ENCODE measurements around the gene LEKR1.
"Not testable (repeated sequence)": the region's sequence is repeated elsewhere in the genome, so short reads cannot be mapped to it uniquely, and the experiment has no call there.

LEKR1 gene

GRCh38 chr3:156963096-156963495 is 136.9 kb downstream of the LEKR1 start:
- H3K27me3 ChIP-seq (ENCODE audit: low read depth, low read length), result no peaks in the 10 kb centered on the region
- H3K36me3 ChIP-seq (ENCODE audit: control insufficient read depth in 1 of 2, insufficient read depth in 2 of 2, low read length in 2 of 2), result no peaks in the 10 kb centered on the region
- no peak overlapping the region for H3K27ac ChIP-seq (ENCODE audit: low read length)
- H3K4me3 ChIP-seq (ENCODE audit: low read depth in 1 of 2, low read length in 2 of 2), result no peak overlapping the region
- no peaks in the 10 kb centered on the region for H3K9me3 ChIP-seq (ENCODE audit: control insufficient read depth in 1 of 2, low read length in 2 of 2)
- no peaks in the 10 kb centered on the region for H3K4me1 ChIP-seq (ENCODE audit: control insufficient read depth in 1 of 2, insufficient read depth in 2 of 2, low read length in 2 of 2)

GRCh38 chr3:156964577-156964976 is 138.4 kb downstream of the LEKR1 start:
- H3K4me3 ChIP-seq (ENCODE audit: low read depth in 1 of 2, low read length in 2 of 2), result no peak overlapping the region
- H3K36me3 ChIP-seq (ENCODE audit: control insufficient read depth in 1 of 2, insufficient read depth in 2 of 2, low read length in 2 of 2), result no peaks in the 10 kb centered on the region
- no peaks in the 10 kb centered on the region for H3K27me3 ChIP-seq (ENCODE audit: low read depth, low read length)
- H3K4me1 ChIP-seq (ENCODE audit: control insufficient read depth in 1 of 2, insufficient read depth in 2 of 2, low read length in 2 of 2), result no peaks in the 10 kb centered on the region
- no peak overlapping the region for H3K27ac ChIP-seq (ENCODE audit: low read length)
- no peaks in the 10 kb centered on the region for H3K9me3 ChIP-seq (ENCODE audit: control insufficient read depth in 1 of 2, low read length in 2 of 2)

GRCh38 chr3:156966349-156966748 is 140.2 kb downstream of the LEKR1 start:
- H3K27ac ChIP-seq (ENCODE audit: low read length); H3K36me3 ChIP-seq (ENCODE audit: control insufficient read depth in 1 of 2, insufficient read depth in 2 of 2, low read length in 2 of 2); H3K27me3 ChIP-seq (ENCODE audit: low read depth, low read length); H3K9me3 ChIP-seq (ENCODE audit: control insufficient read depth in 1 of 2, low read length in 2 of 2); H3K4me3 ChIP-seq (ENCODE audit: low read depth in 1 of 2, low read length in 2 of 2); H3K4me1 ChIP-seq (ENCODE audit: control insufficient read depth in 1 of 2, insufficient read depth in 2 of 2, low read length in 2 of 2): not testable (repeated sequence)

- Histone ChIP-seq H3K4me3 (ENCODE audit: low read depth in 1 of 2, low read length in 2 of 2) (no peak overlapping the region), H3K4me1 (ENCODE audit: control insufficient read depth in 1 of 2, insufficient read depth in 2 of 2, low read length in 2 of 2) (no peaks in the 10 kb centered on the region), H3K27ac (ENCODE audit: low read length) (no peak overlapping the region), H3K27me3 (ENCODE audit: low read depth, low read length) (no peaks in the 10 kb centered on the region), H3K9me3 (ENCODE audit: control insufficient read depth in 1 of 2, low read length in 2 of 2) (no peaks in the 10 kb centered on the region), H3K36me3 (ENCODE audit: control insufficient read depth in 1 of 2, insufficient read depth in 2 of 2, low read length in 2 of 2) (no peaks in the 10 kb centered on the region)
Measured at GRCh38 chr3:156973954-156974353, 147.8 kb downstream of the LEKR1 start.

- Histone ChIP-seq H3K27me3 (ENCODE audit: low read depth, low read length) (no peaks in the 10 kb centered on the region), H3K36me3 (ENCODE audit: control insufficient read depth in 1 of 2, insufficient read depth in 2 of 2, low read length in 2 of 2) (no peaks in the 10 kb centered on the region), H3K9me3 (ENCODE audit: control insufficient read depth in 1 of 2, low read length in 2 of 2) (no peaks in the 10 kb centered on the region), H3K4me1 (ENCODE audit: control insufficient read depth in 1 of 2, insufficient read depth in 2 of 2, low read length in 2 of 2) (no peaks in the 10 kb centered on the region), H3K27ac (ENCODE audit: low read length) (no peak overlapping the region), H3K4me3 (ENCODE audit: low read depth in 1 of 2, low read length in 2 of 2) (no peak overlapping the region)
Measured at GRCh38 chr3:156974931-156975330, 148.8 kb downstream of the LEKR1 start.

- Histone ChIP-seq H3K4me1 (ENCODE audit: control insufficient read depth in 1 of 2, insufficient read depth in 2 of 2, low read length in 2 of 2) (no peaks in the 10 kb centered on the region), H3K36me3 (ENCODE audit: control insufficient read depth in 1 of 2, insufficient read depth in 2 of 2, low read length in 2 of 2) (no peaks in the 10 kb centered on the region), H3K9me3 (ENCODE audit: control insufficient read depth in 1 of 2, low read length in 2 of 2) (no peaks in the 10 kb centered on the region), H3K27me3 (ENCODE audit: low read depth, low read length) (no peaks in the 10 kb centered on the region), H3K4me3 (ENCODE audit: low read depth in 1 of 2, low read length in 2 of 2) (no peak overlapping the region), H3K27ac (ENCODE audit: low read length) (no peak overlapping the region)
Measured at GRCh38 chr3:156975721-156976120, 149.6 kb downstream of the LEKR1 start.

- Histone ChIP-seq H3K4me1 (ENCODE audit: control insufficient read depth in 1 of 2, insufficient read depth in 2 of 2, low read length in 2 of 2) (no peaks in the 10 kb centered on the region), H3K4me3 (ENCODE audit: low read depth in 1 of 2, low read length in 2 of 2) (no peak overlapping the region), H3K36me3 (ENCODE audit: control insufficient read depth in 1 of 2, insufficient read depth in 2 of 2, low read length in 2 of 2) (no peaks in the 10 kb centered on the region), H3K27ac (ENCODE audit: low read length) (no peak overlapping the region), H3K9me3 (ENCODE audit: control insufficient read depth in 1 of 2, low read length in 2 of 2) (no peaks in the 10 kb centered on the region), H3K27me3 (ENCODE audit: low read depth, low read length) (no peaks in the 10 kb centered on the region)
Measured at GRCh38 chr3:156976933-156977332, 150.8 kb downstream of the LEKR1 start.

- Histone ChIP-seq H3K4me1 (ENCODE audit: control insufficient read depth in 1 of 2, insufficient read depth in 2 of 2, low read length in 2 of 2) (no peaks in the 10 kb centered on the region), H3K27me3 (ENCODE audit: low read depth, low read length) (no peaks in the 10 kb centered on the region), H3K36me3 (ENCODE audit: control insufficient read depth in 1 of 2, insufficient read depth in 2 of 2, low read length in 2 of 2) (no peaks in the 10 kb centered on the region), H3K9me3 (ENCODE audit: control insufficient read depth in 1 of 2, low read length in 2 of 2) (no peaks in the 10 kb centered on the region), H3K4me3 (ENCODE audit: low read depth in 1 of 2, low read length in 2 of 2) (no peak overlapping the region), H3K27ac (ENCODE audit: low read length) (no peak overlapping the region)
Measured at GRCh38 chr3:156978481-156978961, 152.4 kb downstream of the LEKR1 start.

GRCh38 chr3:156981005-156981404 is 154.9 kb downstream of the LEKR1 start:
- Histone ChIP-seq H3K27me3 (ENCODE audit: low read depth, low read length) (no peaks in the 10 kb centered on the region), H3K27ac (ENCODE audit: low read length) (no peak overlapping the region), H3K4me3 (ENCODE audit: low read depth in 1 of 2, low read length in 2 of 2) (no peak overlapping the region), H3K9me3 (ENCODE audit: control insufficient read depth in 1 of 2, low read length in 2 of 2) (no peaks in the 10 kb centered on the region), H3K4me1 (ENCODE audit: control insufficient read depth in 1 of 2, insufficient read depth in 2 of 2, low read length in 2 of 2) (no peaks in the 10 kb centered on the region), H3K36me3 (ENCODE audit: control insufficient read depth in 1 of 2, insufficient read depth in 2 of 2, low read length in 2 of 2) (no peaks in the 10 kb centered on the region)

- Histone ChIP-seq H3K9me3 (ENCODE audit: control insufficient read depth in 1 of 2, low read length in 2 of 2) (no peaks in the 10 kb centered on the region), H3K27me3 (ENCODE audit: low read depth, low read length) (no peaks in the 10 kb centered on the region), H3K27ac (ENCODE audit: low read length) (no peak overlapping the region), H3K36me3 (ENCODE audit: control insufficient read depth in 1 of 2, insufficient read depth in 2 of 2, low read length in 2 of 2) (no peaks in the 10 kb centered on the region), H3K4me1 (ENCODE audit: control insufficient read depth in 1 of 2, insufficient read depth in 2 of 2, low read length in 2 of 2) (no peaks in the 10 kb centered on the region), H3K4me3 (ENCODE audit: low read depth in 1 of 2, low read length in 2 of 2) (no peak overlapping the region)
Measured at GRCh38 chr3:156983559-156983958, 157.4 kb downstream of the LEKR1 start.

- Histone ChIP-seq H3K36me3 (ENCODE audit: control insufficient read depth in 1 of 2, insufficient read depth in 2 of 2, low read length in 2 of 2) (no peaks in the 10 kb centered on the region), H3K27ac (ENCODE audit: low read length) (no peak overlapping the region), H3K4me3 (ENCODE audit: low read depth in 1 of 2, low read length in 2 of 2) (no peak overlapping the region), H3K27me3 (ENCODE audit: low read depth, low read length) (no peaks in the 10 kb centered on the region), H3K4me1 (ENCODE audit: control insufficient read depth in 1 of 2, insufficient read depth in 2 of 2, low read length in 2 of 2) (no peaks in the 10 kb centered on the region), H3K9me3 (ENCODE audit: control insufficient read depth in 1 of 2, low read length in 2 of 2) (no peaks in the 10 kb centered on the region)
Measured at GRCh38 chr3:156985711-156986110, 159.6 kb downstream of the LEKR1 start.

- Histone ChIP-seq H3K9me3 (ENCODE audit: control insufficient read depth in 1 of 2, low read length in 2 of 2) (no peaks in the 10 kb centered on the region), H3K36me3 (ENCODE audit: control insufficient read depth in 1 of 2, insufficient read depth in 2 of 2, low read length in 2 of 2) (no peaks in the 10 kb centered on the region), H3K27ac (ENCODE audit: low read length) (no peak overlapping the region), H3K27me3 (ENCODE audit: low read depth, low read length) (no peaks in the 10 kb centered on the region), H3K4me1 (ENCODE audit: control insufficient read depth in 1 of 2, insufficient read depth in 2 of 2, low read length in 2 of 2) (no peaks in the 10 kb centered on the region), H3K4me3 (ENCODE audit: low read depth in 1 of 2, low read length in 2 of 2) (no peak overlapping the region)
Measured at GRCh38 chr3:156987946-156988345, 161.8 kb downstream of the LEKR1 start.
